Measurements from ENCODE around the gene E2F4.

E2F4 gene

DNA sequence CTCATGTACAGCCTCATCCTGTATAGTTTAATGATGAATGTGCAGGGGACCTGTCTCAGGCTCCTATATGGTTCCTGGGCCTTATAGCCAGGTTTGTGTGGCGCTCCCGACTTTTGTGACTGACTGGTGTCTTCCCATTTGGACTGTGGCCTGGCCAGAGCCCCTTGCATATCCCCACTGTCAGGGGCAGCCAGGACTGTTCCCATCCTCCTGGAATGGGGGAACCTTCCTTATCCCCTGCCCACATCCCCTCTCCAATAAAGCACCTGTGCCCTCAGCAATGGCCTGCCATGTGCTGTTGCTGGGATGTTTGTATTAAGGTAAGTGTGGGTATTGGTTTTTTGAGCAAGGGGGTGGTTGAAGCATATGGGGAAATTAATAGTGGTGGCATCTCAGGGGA lies 43.7 kb upstream of the E2F4 start:
- TF ChIP-seq, protein P1, sequence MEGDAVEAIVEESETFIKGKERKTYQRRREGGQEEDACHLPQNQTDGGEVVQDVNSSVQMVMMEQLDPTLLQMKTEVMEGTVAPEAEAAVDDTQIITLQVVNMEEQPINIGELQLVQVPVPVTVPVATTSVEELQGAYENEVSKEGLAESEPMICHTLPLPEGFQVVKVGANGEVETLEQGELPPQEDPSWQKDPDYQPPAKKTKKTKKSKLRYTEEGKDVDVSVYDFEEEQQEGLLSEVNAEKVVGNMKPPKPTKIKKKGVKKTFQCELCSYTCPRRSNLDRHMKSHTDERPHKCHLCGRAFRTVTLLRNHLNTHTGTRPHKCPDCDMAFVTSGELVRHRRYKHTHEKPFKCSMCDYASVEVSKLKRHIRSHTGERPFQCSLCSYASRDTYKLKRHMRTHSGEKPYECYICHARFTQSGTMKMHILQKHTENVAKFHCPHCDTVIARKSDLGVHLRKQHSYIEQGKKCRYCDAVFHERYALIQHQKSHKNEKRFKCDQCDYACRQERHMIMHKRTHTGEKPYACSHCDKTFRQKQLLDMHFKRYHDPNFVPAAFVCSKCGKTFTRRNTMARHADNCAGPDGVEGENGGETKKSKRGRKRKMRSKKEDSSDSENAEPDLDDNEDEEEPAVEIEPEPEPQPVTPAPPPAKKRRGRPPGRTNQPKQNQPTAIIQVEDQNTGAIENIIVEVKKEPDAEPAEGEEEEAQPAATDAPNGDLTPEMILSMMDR (IDR thresholded peaks at IDR 0.05): no peak
- TF ChIP-seq ZFX (IDR thresholded peaks at IDR 0.05; ENCODE audit: borderline replicate concordance): no peak
- no peak overlapping the region for H3K27ac ChIP-seq

DNA sequence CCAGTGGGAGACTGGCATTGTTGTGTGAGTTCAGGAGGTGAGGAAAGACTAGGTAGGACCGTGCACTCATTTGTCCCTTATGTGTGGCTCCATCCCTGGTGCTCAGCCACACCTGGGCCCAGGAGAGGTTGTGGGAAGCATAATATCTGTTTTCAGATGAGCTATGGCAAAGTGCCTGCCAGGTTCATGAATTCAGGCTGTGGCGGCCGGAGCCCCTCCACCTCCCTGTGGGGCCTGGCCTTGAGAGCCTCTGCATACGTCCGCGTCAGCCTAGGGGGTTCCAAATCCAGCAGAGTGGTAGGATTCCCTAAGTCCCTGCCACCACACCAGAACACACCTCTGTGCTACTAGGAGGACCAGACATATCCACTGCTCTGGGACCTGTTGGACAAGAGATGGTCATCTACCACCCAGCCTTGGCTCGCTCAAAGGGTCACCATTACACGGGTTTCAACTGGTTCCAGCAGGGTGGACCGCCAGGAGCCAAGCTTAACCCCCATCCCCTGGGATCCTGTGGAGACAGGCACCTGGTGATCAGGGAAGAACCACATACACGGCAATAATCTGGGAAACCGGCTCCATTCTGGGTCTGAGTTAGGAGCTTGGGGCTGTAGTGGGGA lies 43.2 kb upstream of the E2F4 start:
- no peak overlapping the region for H3K27ac ChIP-seq
- TF ChIP-seq, protein P1 (IDR thresholded peaks at IDR 0.05): no peak
- TF ChIP-seq ZFX (IDR thresholded peaks at IDR 0.05; ENCODE audit: borderline replicate concordance): no peak

DNA sequence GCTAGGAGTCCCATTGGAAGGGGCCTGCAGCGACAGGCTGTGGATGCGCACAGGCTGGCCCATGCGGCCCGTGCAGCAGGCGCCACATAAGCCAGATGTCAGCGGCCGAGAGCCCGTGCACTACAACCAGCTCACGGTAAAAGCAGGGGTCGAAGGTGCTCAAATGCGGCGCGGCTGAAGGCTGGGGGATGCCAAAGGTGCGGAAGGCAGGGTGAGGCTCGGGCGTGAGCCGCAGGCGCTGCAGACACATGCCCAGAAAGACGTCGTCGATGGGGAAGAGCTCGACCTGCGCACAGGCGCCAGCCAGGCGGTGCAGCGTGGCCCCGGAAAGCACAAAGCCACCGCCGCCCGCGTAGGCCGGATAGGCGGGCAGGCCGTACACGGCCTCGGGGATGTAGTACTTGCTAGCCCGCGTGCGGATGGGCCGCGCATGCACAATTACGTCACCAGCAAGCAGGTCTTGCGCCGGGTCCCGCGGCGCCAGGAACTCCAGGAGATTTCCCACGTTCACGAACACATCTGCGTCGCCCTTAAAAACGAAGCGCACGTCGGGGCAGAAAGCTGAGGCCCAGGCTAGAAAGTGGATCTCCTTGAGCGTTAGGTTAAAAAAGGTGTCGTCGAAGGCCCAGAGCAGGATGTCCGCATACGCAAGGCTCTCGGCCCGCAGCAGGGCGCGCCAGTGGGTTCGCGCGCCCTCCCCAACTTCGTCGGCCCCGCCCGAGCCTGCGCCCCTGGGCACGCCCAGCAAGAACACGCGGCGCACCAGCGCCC lies 42.5 kb upstream of the E2F4 start:
- H3K27ac ChIP-seq: no peak overlapping the region
- no peak for TF ChIP-seq ZFX (IDR thresholded peaks at IDR 0.05; ENCODE audit: borderline replicate concordance)
- TF ChIP-seq, protein P1 (IDR thresholded peaks at IDR 0.05): peak; percentile 8; the same call in 1 of the 2 replicates

DNA sequence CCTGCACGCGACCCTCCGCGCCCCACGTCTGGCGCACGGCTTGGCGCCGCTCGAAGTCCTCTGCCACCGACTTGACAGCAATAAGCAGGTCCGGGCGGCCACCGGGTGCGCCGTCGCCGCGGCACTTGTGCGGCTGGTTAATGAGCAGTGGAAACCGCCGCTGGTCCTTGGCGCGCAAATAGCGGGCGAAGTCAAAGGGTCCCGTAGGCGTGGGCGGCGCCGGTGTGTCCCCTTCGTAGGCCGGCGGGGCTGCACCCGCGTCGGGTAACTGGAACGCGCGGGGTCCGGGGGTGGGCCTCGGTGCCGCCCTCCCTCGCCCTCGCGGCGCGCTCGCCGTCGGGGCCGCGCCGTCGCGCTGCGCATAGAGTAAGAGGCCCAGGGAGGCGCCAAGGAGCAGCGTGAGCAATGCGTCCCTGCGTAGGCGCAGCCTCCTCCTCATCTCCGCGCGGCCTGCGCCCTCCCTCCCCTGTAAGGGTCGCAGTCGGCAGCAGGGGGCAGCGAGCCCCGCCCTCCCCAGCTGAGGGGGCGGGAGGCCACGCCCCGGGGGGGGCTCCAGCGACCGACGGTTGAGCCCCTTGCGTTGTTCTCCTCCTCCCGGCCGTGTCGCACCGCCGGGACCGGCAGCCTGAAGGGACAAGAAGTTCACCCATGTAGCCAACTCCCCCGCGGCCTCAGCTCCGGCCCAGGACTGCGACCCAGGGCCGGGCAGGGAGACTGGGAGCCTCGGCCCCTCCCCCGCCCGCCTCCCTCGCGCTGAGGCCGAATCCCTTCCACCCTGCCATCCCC lies 41.7 kb upstream of the E2F4 start:
- TF ChIP-seq, protein P1 (IDR thresholded peaks at IDR 0.05): no peak; the same call in 1 of the 2 replicates
- TF ChIP-seq ZFX (IDR thresholded peaks at IDR 0.05; ENCODE audit: borderline replicate concordance): no peak
- no peak overlapping the region for H3K27ac ChIP-seq

DNA sequence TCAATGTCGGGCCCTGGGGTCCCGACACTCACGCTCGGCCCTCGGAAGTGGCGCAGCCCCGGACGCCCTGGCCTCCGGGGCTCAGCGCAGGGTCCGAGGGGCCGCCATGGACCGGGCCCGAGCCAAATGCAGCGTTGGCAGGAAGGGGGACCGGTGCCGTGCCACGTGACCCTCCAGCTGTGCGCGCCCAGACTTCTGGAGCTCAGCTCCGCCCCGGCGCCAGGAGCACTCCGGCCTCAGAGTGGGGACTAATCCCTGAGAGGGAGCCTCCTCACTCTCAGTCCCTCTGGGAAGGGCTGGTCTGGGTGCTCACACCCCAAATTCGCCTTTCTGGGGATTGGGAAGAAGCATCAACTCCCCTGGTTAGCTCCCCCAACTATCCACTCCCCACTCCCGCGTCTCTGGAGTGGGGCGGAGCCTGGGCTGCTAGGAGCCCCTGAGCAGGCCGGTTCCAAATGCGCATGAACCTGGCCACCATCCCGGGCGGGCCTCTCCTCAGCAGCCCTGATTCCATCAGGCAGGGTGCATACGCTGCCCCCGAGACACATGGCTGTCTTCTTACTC lies 41.0 kb upstream of the E2F4 start, which contains the start of gene B3GNT9:
B3GNT9 (minus strand) TSS at position 166 of the 564 bp plus-strand sequence. CDS start 513 bp downstream, outside the sequence.
- no peak within 1 kb of the TSS for H3K27ac ChIP-seq
- TF ChIP-seq, protein P1 (IDR thresholded peaks at IDR 0.05): no peak
- TF ChIP-seq ZFX (IDR thresholded peaks at IDR 0.05; ENCODE audit: borderline replicate concordance): no peak

DNA sequence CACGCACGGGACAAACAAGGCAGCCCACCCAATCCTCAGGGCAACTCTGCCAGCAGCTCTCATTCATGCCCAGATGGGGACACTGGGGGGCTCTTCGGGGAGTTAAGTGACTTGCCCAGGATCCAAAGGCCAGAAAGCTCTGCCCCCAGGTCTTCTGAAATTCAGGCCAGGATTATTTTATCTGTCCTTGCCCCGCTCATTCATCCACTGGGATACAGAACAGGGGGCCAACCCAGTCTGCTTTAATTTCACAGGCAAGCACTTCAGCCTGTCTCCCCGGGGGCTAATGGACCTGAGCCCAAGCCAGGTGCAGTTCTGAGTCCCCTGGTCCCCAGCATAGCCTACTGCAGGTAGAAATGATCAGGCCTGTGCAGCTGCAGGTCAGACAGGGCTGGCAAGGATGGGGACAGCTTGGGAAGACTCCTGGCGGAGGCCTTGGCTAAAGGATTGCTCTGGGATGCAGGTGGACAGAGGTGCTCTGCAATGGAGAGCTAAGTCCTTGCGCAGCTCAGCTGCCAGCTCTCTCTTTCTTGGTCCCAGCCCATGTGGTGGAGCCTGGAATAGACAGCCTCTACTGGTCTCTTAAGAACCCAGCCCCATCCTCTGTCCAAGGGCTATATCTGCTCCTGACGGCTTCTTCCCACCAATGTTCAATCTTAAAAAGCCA lies 40.4 kb upstream of the E2F4 start:
- H3K27ac ChIP-seq: no peak overlapping the region
- TF ChIP-seq, protein P1 (IDR thresholded peaks at IDR 0.05): no peak
